ENCODE measurements around the gene FKBP10.

Gene FKBP10

DNA sequence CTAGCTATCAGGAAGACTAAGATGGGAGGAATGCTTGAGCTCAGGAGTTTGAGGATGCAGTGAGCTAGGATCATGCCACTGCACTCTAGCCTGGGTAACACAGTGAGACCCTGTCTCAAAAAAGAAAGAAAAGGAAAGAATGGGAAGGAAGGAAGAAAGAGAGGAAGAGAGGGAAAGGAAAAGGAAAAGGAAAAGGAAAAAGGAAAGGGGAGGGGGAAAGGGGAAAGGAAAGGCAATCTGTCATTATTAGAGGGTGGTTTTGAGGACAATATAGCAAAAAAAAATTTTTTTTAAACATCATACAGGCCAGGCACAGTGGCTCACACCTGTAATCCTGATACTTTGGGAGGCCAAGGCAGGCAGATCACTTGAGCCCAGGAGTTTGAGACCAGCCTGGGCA is 46.7 kb upstream of the FKBP10 start:
- H3K36me3 ChIP-seq (ENCODE audit: insufficient read depth, low read length): peaks cover 91% of the 10 kb centered on the region; the same call in 1 of the 2 replicates

DNA sequence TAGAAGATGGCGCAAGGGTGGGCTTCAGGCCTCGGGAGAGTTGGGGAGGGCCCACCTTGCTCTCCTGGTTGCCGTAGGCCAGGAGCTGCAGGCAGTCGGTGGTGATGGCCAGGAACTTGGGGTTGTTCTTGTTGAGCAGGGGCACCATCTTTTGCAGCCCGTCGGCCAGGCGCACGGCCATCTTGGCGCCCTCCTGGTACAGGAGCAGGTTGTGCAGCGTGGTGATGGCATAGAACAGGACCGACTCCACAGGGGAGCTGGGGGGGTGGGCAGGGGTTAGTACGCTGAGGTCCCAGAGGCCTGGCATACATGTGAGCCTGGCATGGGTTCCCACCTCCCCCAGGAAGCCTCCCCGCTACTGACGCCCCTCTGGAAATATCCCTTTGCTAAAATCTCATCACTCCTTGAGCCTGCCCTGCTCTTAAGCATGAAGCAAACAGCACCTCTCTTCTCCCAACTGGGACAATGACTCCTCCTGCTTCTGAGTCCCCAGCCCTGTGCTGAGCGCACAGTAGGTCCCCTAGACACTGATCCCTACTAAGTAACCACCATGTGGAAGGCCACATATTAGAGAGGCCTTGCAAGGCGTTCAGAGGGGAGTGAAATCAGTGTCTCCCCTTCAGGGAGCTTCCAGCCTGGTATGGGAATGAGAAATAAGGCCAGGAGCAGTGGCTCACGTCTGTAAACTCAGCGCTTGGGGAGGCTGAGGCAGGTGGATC is 45.3 kb upstream of the FKBP10 start:
- Histone ChIP-seq H3F3A (ENCODE audit: low read depth) (no peaks in the 10 kb centered on the region), H3K9ac (ENCODE audit: low read depth, low read length, poor library complexity, severe bottlenecking) (no peak overlapping the region), H3K9me3 (ENCODE audit: insufficient read depth, low read depth, low read length) (no peaks in the 10 kb centered on the region), H4K20me1 (ENCODE audit: insufficient read depth, low read length, poor library complexity, severe bottlenecking) (peaks cover 12% of the 10 kb centered on the region), H3K4me2 (ENCODE audit: low read depth, low read length, poor library complexity, severe bottlenecking) (no peak overlapping the region), H3K4me1 (ENCODE audit: insufficient read depth, low read length, poor library complexity, severe bottlenecking) (no peaks in the 10 kb centered on the region), H3K79me2 (ENCODE audit: insufficient read depth, low read length) (peaks cover 2% of the 10 kb centered on the region; the same call in 1 of the 2 replicates), H2AFZ (ENCODE audit: low read length) (no peak overlapping the region), H3K36me3 (ENCODE audit: insufficient read depth, low read length) (peaks cover 90% of the 10 kb centered on the region; the same call in 1 of the 2 replicates), H3K9me2 (replicated peaks; ENCODE audit: low read depth, low read length) (no peaks in the 10 kb centered on the region), H3K4me3 (ENCODE audit: low read length, poor library complexity, severe bottlenecking) (no peak overlapping the region), H3K27me3 (ENCODE audit: insufficient read depth, low read length, poor library complexity, severe bottlenecking) (no peaks in the 10 kb centered on the region)
- TF ChIP-seq EZH2phosphoT487 (IDR thresholded peaks at IDR 0.05; ENCODE audit: borderline replicate concordance): no peak
- TF ChIP-seq CTCF (conservative IDR thresholded peaks at IDR 0.05; ENCODE audit: low read length): no peak

More for the DNA sequence above, 46.7 kb upstream of the FKBP10 start:
- Histone ChIP-seq H3K9me2 (replicated peaks; ENCODE audit: low read depth, low read length) (no peaks in the 10 kb centered on the region), H2AFZ (ENCODE audit: low read length) (no peak overlapping the region), H3K4me3 (ENCODE audit: low read length, poor library complexity, severe bottlenecking) (no peak overlapping the region), H3K27me3 (ENCODE audit: insufficient read depth, low read length, poor library complexity, severe bottlenecking) (no peaks in the 10 kb centered on the region), H3K79me2 (ENCODE audit: insufficient read depth, low read length) (no peaks in the 10 kb centered on the region), H3K9me3 (ENCODE audit: insufficient read depth, low read depth, low read length) (no peaks in the 10 kb centered on the region), H4K20me1 (ENCODE audit: insufficient read depth, low read length, poor library complexity, severe bottlenecking) (peaks cover 3% of the 10 kb centered on the region), H3K4me2 (ENCODE audit: low read depth, low read length, poor library complexity, severe bottlenecking) (no peak overlapping the region), H3F3A (ENCODE audit: low read depth) (no peaks in the 10 kb centered on the region), H3K4me1 (ENCODE audit: insufficient read depth, low read length, poor library complexity, severe bottlenecking) (no peaks in the 10 kb centered on the region), H3K9ac (ENCODE audit: low read depth, low read length, poor library complexity, severe bottlenecking) (no peak overlapping the region)
- no peak for TF ChIP-seq EZH2phosphoT487 (IDR thresholded peaks at IDR 0.05; ENCODE audit: borderline replicate concordance)

GRCh38 chr17:41768682-41769288 is 44.0 kb upstream of the FKBP10 start:
- peaks cover 15% of the 10 kb centered on the region; the same call in 1 of the 2 replicates for H3K79me2 ChIP-seq (ENCODE audit: insufficient read depth, low read length)
- H3K9me3 ChIP-seq (ENCODE audit: insufficient read depth, low read depth, low read length): no peaks in the 10 kb centered on the region

More at GRCh38 chr17:41768682-41769288, 44.0 kb upstream of the FKBP10 start:
- Histone ChIP-seq H3F3A (ENCODE audit: low read depth) (no peaks in the 10 kb centered on the region), H2AFZ (ENCODE audit: low read length) (no peak overlapping the region), H3K27me3 (ENCODE audit: insufficient read depth, low read length, poor library complexity, severe bottlenecking) (no peaks in the 10 kb centered on the region), H3K4me1 (ENCODE audit: insufficient read depth, low read length, poor library complexity, severe bottlenecking) (no peaks in the 10 kb centered on the region), H3K36me3 (ENCODE audit: insufficient read depth, low read length) (peaks cover 81% of the 10 kb centered on the region; the same call in 1 of the 2 replicates), H3K9ac (ENCODE audit: low read depth, low read length, poor library complexity, severe bottlenecking) (no peak overlapping the region), H4K20me1 (ENCODE audit: insufficient read depth, low read length, poor library complexity, severe bottlenecking) (peaks cover 25% of the 10 kb centered on the region), H3K9me2 (replicated peaks; ENCODE audit: low read depth, low read length) (no peaks in the 10 kb centered on the region), H3K4me2 (ENCODE audit: low read depth, low read length, poor library complexity, severe bottlenecking) (no peak overlapping the region), H3K4me3 (ENCODE audit: low read length, poor library complexity, severe bottlenecking) (no peak overlapping the region)
- no peak for TF ChIP-seq EZH2phosphoT487 (IDR thresholded peaks at IDR 0.05; ENCODE audit: borderline replicate concordance)
- TF ChIP-seq CTCF (conservative IDR thresholded peaks at IDR 0.05; ENCODE audit: low read length): no peak
